GM11168 (cell line): Measurements from ENCODE around the gene SASH3.

Experiments
- in situ Hi-C: fragments of 300-500 bp; cut with MboI; formaldehyde crosslinking; loops from one replicate; pipeline ENCODE4 v1.12.0; 2022; ENCODE audit warnings: low sequenced_read_pairs; ENCODE audit not compliant: unreplicated experiment

The SASH3 gene

DNA sequence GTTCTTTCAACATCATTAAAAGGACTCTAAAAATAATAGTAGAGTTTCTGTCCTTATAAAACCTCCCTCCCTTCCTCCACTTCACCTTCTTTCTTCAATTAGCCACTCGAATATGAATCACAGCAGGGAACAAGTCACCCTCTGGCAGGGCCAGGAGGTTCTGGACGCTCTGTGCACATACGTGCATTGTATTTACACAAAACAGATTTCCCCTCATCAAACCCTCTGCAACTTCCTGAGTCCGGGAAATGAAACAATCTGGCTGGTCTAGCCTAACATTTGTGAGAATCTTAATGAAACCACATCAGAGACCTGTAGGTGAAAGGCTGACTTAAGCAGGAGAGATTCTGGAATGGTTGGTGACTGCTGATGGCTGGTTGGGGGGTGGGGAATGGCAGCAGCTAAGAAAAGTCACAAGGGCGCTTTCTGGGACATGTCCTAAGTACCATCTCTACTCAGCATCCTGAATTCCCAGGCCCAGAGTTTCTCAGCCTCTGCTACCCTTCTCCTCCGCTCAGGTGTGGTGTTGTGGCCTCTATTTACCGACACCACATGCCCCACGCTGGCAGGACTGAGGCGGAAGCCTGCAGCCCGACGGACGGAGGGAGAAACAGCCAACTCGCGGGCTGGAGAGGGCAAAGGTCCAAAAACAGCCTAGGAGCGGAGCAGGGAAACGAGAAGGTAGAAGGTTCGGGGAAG, 62.9 kb downstream of the SASH3 start:
- in situ Hi-C loops = no loop called here

DNA sequence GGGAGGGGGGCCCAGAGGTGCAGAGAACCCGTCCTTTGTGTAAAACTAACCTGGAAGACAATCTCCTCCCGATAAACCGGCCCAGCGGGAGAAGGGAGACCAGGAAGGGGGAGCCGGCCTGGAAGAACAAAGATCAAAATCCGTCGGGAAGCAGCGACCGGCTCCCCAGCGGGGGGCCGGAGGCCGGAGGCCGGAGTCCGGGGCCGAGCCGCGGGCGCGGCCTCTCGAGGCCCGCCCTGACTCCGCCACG, 63.4 kb downstream of the SASH3 start:
- in situ Hi-C loops = no loop called here

DNA sequence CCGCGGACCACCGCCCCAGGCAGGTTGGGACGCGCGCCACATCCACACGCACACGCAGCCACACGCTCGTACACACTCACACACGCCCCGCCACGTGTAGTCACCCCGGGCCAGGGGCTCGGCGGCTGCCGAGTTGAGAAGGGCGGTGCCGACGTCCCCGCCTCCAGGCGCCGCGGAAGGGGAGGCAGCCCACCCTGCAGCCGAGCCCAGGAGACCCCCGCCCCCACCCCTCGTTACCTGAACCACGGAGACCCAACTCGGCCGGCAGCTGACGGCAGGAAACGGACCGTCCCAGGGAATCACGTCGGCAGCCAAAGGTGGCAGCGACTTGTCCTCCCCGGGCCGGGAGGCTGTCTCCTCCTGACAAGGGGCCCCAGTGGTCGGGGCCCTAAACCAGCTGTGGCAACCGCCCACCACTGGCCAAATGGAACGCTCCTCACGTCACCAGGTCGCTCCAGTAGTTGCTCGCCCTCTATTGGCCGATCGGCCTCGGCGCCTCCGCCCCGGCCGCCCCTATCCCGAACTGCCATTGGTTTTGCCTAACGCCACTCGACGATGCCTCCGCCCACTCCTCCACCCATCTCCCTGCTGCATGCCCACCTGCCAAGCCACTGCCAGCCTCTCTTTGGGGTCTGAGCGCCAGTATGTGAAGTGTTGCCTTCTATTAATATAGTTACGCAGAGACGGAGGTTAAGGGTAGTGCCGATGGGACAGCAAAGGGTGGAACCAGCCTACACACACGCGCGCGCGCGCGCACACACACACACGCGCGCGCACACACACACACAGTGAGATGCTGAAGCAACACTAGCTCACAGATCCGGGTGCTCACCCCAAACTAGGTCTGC, 63.9 kb downstream of the SASH3 start, which contains the start of gene ZDHHC9:
Gene ZDHHC9, minus strand, starts transcription at position 428 of the 848 bp plus-strand sequence. CDS start 1,941 bp downstream, outside the sequence.
- in situ Hi-C loops = no loop called here
